WI38 (cell line): ENCODE data around the gene MEGF6.

Source experiments
- H3K4me3 ChIP-seq: 2 replicates; pipeline ENCODE4 v1.5.1; 2011; ENCODE audit warnings: low read depth, mild to moderate bottlenecking, control low read depth, low read length
- TF ChIP-seq, protein P1 (sequence below): IDR thresholded peaks from 2 replicates; pipeline ENCODE4 v1.5.1; 2012; ENCODE audit warnings: low read depth, mild to moderate bottlenecking, control low read depth, low read length

Gene MEGF6

DNA sequence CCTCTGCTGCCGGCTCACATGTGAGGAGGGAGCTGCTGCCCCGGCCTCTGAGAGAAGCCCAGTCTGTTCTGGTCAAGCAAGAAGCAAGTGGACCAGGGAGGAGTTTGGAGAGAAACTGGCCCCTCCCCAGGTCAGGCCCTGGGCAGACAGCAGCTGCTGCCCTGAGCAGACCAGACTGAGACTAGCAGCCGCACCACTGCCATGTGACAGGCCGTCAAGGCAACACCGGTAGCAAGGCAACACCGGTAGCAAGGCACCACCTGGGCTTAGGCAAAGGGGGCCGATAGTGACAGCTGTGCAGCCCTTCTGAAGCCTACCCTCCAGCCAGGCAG lies 106.5 kb downstream of the MEGF6 start:
- TF ChIP-seq, protein P1, sequence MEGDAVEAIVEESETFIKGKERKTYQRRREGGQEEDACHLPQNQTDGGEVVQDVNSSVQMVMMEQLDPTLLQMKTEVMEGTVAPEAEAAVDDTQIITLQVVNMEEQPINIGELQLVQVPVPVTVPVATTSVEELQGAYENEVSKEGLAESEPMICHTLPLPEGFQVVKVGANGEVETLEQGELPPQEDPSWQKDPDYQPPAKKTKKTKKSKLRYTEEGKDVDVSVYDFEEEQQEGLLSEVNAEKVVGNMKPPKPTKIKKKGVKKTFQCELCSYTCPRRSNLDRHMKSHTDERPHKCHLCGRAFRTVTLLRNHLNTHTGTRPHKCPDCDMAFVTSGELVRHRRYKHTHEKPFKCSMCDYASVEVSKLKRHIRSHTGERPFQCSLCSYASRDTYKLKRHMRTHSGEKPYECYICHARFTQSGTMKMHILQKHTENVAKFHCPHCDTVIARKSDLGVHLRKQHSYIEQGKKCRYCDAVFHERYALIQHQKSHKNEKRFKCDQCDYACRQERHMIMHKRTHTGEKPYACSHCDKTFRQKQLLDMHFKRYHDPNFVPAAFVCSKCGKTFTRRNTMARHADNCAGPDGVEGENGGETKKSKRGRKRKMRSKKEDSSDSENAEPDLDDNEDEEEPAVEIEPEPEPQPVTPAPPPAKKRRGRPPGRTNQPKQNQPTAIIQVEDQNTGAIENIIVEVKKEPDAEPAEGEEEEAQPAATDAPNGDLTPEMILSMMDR: no peak
- no peak overlapping the region for H3K4me3 ChIP-seq

DNA sequence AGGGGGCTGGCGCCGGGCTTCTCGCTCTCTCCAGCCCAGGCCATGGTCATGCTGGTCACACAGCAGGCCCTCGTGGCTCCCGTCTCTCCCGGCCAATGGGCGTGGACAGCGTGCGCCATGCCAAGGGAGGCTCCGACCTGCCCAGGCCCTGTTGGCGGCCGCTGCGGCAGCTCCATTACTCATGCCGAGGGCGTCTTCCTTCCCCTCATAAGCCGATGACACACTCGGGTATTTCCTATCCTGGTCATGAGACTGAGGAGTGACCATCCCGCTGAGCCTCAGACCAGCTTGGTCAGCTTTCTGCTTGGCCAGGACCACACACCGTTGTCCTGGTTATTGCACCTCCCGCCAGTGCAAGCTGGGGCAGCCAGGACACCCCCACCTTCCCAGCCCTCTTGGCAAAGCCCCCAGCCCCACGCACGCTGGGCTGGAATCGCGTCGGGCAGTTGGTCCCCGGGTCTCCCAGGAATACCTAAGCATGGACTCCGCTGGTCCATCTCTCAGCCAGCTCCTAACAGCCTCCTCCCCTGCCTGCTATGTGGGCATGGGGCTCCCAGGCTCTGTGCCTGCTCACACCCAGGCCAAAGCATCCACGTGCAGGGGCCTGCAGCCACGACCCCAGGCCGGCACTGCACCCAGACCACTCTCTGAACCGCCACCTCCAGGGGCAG lies 107.0 kb downstream of the MEGF6 start:
- TF ChIP-seq, protein P1: no peak
- no peak overlapping the region for H3K4me3 ChIP-seq

DNA sequence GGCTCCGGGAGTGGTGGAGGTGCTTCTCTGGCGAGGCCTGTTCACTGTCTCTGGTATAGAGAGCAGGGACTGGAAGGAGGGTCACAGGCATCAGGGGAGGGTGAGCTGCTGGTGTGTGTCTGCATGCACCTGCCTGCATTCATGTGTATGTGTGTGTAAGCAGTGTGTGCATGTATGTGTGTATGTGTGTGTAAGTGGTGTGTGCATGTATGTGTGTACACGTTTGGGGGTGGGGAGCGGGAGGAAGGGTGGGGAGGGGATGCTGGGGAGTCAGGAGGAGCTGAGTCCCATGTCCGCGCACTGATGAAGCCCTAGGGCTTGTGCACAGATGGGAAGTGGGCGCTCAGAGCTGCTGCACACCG lies 107.8 kb downstream of the MEGF6 start:
- H3K4me3 ChIP-seq: no peak overlapping the region
- TF ChIP-seq, protein P1: no peak

DNA sequence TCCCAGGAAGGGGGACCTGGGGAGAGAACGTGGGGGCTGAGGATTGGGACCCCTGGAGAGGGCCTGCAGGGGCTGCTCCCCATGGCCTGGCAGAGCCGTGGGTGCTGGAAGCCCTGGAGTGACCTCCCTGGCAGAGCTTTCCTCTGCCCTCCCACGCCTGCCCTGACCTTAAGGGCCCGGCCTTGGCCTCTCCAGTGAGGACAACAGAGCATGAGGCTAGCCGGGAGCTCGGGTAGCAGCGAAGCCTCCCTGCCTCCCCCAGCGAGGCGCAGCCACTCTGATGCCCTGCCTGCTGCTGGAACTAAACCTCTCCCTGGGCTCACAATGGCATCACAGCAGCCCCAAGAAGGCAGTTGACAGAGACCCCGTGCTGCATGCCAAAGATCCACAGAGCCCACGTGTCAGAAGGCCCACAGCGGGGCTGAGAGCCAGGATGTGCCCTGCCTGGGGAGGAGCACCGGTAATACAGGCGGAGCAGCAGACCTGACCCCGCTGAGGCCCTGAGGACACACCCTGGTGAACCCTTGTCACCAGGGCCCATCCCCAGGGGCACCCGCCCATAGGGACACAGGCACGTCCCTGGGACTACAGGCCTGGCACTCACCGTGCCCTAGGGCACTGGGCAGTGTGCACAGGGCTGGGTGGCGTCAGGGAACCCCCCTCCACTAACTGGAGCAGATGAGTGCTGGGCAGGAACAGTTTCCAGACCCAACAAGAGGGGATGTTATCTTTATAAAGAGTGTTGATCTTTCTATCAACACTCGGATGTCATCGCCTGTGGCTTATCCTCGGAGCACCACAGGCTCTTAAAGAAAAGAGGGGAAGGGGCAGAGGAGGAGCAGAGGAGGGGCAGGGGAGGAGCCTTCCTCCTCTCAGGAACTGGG lies 108.4 kb downstream of the MEGF6 start:
- TF ChIP-seq, protein P1: no peak
- H3K4me3 ChIP-seq: no peak overlapping the region

DNA sequence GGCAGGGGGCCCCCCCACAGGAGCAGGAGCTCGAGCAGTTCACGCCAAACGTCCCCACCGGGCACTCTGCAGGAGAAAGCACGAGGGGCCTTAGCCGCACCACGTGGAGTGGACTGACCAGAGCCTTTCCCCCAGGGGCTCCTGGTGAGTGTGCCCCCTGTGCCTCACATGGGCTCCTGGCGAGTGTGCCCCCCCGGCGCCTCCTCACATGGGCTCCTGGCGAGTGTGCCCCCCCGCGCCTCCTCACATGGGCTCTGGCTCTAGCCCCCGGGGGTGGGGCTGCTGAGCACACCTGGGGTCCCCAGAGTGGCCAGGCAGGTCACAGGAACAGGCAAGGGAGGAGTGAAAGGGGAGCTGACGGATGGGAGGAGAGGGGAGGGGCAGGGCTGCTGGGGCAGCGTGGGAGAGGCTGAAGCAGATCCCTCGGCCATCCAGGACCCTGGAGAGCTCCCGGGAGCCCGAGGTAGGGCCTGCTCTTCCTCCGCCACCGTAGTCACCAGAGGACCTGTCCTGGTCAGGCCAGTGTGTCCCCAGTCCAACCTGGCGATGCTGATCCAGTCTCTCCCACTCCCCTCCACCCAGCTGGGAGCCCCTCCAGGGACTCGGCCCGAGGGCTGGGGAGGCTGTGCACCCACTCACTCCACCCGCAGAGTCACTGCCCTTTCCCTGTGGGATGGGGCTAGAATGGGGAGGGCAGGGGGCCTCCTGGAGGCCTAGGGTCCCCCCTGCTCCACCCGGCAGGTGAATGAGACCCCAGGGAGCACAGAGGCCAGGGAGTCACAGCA lies 109.3 kb downstream of the MEGF6 start:
- H3K4me3 ChIP-seq: no peak overlapping the region
- TF ChIP-seq, protein P1: no peak

DNA sequence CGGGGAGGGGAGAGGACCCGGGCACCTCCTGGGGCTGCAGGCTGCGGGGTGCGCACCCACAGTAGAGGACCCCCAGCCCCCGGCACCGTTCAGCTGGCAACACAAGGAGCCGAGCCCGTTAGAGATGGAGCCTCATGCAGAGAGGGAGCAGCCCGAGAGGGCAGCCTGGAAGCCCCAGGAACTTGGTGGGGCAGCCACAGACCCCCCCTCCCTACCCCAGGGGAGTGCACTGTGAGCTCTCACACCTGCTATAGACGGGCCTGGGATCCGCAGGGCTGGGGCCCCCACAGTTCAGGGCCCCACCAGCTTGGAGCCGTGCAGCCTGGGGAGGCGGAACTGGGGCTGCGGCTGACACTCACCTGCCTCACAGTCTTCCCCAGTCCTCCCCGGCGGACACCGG lies 109.9 kb downstream of the MEGF6 start:
- no peak overlapping the region for H3K4me3 ChIP-seq
- TF ChIP-seq, protein P1: no peak
